NCI-H774 (cell line): ENCODE data around the gene TSPAN16.
"Not testable (repeated sequence)": the region's sequence is repeated elsewhere in the genome, so short reads cannot be mapped to it uniquely, and the experiment has no call there.

Experiments used
- DNase-seq: peaks from one replicate; lab custom pipeline; 2025; lab: John Stamatoyannopoulos, UW

TSPAN16 gene

GRCh38 chr19:11320278-11320995, 24.5 kb downstream of the TSPAN16 start:
- not testable (repeated sequence) for DNase-seq

- no peak for DNase-seq
Observed at GRCh38 chr19:11321191-11322126, 25.5 kb downstream of the TSPAN16 start.

GRCh38 chr19:11322269-11323024, 26.5 kb downstream of the TSPAN16 start:
- DNase-seq, result no peak

- no peak for DNase-seq
Observed at GRCh38 chr19:11323601-11324078, 27.7 kb downstream of the TSPAN16 start.

- peak; percentile 26 for DNase-seq
Observed at GRCh38 chr19:11324079-11324661, 28.2 kb downstream of the TSPAN16 start.

- no peak for DNase-seq
Observed at GRCh38 chr19:11324748-11325389, 28.9 kb downstream of the TSPAN16 start.

GRCh38 chr19:11325544-11325943, 29.6 kb downstream of the TSPAN16 start:
- no peak for DNase-seq

GRCh38 chr19:11330127-11330526, 34.2 kb downstream of the TSPAN16 start:
- no peak for DNase-seq

GRCh38 chr19:11331502-11331901, 35.5 kb downstream of the TSPAN16 start:
- no peak for DNase-seq

GRCh38 chr19:11332822-11333221, 36.9 kb downstream of the TSPAN16 start:
- DNase-seq, result no peak

- DNase-seq, result not testable (repeated sequence)
Observed at GRCh38 chr19:11333838-11334237, 37.9 kb downstream of the TSPAN16 start.

- DNase-seq, result no peak
Observed at GRCh38 chr19:11335449-11336146, 39.6 kb downstream of the TSPAN16 start.

GRCh38 chr19:11337080-11337479, 41.1 kb downstream of the TSPAN16 start:
- no peak for DNase-seq

- DNase-seq, result no peak
Observed at GRCh38 chr19:11338121-11338520, 42.2 kb downstream of the TSPAN16 start.

- no peak for DNase-seq
Observed at GRCh38 chr19:11338569-11339253, 42.8 kb downstream of the TSPAN16 start.

GRCh38 chr19:11339254-11340098, 43.5 kb downstream of the TSPAN16 start, which contains the start of gene RAB3D:
Gene RAB3D, minus strand, starts transcription at chr19:11339657. Its CDS starts 2,258 bp downstream, at chr19:11337399.
- peak; percentile 77 for DNase-seq

- not testable (repeated sequence) for DNase-seq
Observed at GRCh38 chr19:11340099-11340467, 44.1 kb downstream of the TSPAN16 start.

GRCh38 chr19:11342429-11342828, 46.5 kb downstream of the TSPAN16 start:
- DNase-seq, result no peak
